GM23338 (cell line): ENCODE results near the gene IGLL5. TPM values are rescaled to one million over a fixed set of nuclear protein-coding genes. Genes with fewer than 3 reads are reported as not detected.

Experiments used
- ATAC-seq: fragments of 200-7000 bp; cut with Tn5 transposase; 3 replicates; pipeline ENCODE4 v1.9.1; 2020
- DNase-seq: peaks from one replicate; pipeline ENCODE4 v3.0.0-alpha.2; 2015; ENCODE audit warnings: low spot score
- H2AFZ ChIP-seq: fragments of 200-600 bp; sonication (generic); 2 replicates; pipeline ENCODE4 v1.8.0; 2016; ENCODE audit warnings: antibody characterized with exemption, mild to moderate bottlenecking, moderate library complexity
- H3F3A ChIP-seq: fragments of 200-600 bp; sonication (generic); replicated peaks from 2 replicates; pipeline ENCODE4 v1.8.0; 2017; ENCODE audit warnings: antibody characterized with exemption, mixed run types, low read depth
- H3K27ac ChIP-seq: fragments of 200-600 bp; sonication (generic); 2 replicates; pipeline ENCODE4 v1.6.1; 2016; ENCODE audit warnings: low read depth
- H3K27me3 ChIP-seq: fragments of 200-600 bp; sonication (generic); 2 replicates; pipeline ENCODE4 v1.8.0; 2016; ENCODE audit warnings: mild to moderate bottlenecking, mixed run types, moderate library complexity; ENCODE audit not compliant: insufficient read depth
- H3K36me3 ChIP-seq: fragments of 200-600 bp; sonication (generic); 2 replicates; pipeline ENCODE4 v1.8.0; 2016; ENCODE audit warnings: mild to moderate bottlenecking; ENCODE audit not compliant: insufficient read depth
- H3K4me1 ChIP-seq: fragments of 200-600 bp; sonication (generic); 2 replicates; pipeline ENCODE4 v1.8.0; 2016; ENCODE audit warnings: mild to moderate bottlenecking, moderate library complexity; ENCODE audit not compliant: insufficient read depth
- H3K4me2 ChIP-seq: fragments of 200-600 bp; sonication (generic); 2 replicates; pipeline ENCODE4 v1.7.1; 2017; ENCODE audit warnings: mixed run types
- H3K4me3 ChIP-seq: fragments of 200-600 bp; sonication (generic); 2 replicates; pipeline ENCODE4 v1.6.1; 2016; ENCODE audit warnings: mixed run types
- H3K79me2 ChIP-seq: fragments of 200-600 bp; sonication (generic); replicated peaks from 2 replicates; pipeline ENCODE4 v1.8.0; 2017; ENCODE audit warnings: mild to moderate bottlenecking; ENCODE audit not compliant: insufficient read depth
- H3K9me2 ChIP-seq: fragments of 200-600 bp; sonication (generic); 2 replicates; pipeline ENCODE4 v1.8.0; 2017; ENCODE audit not compliant: insufficient read depth
- H4K20me1 ChIP-seq: fragments of 200-600 bp; sonication (generic); replicated peaks from 2 replicates; pipeline ENCODE4 v1.8.0; 2017; ENCODE audit warnings: mild to moderate bottlenecking; ENCODE audit not compliant: insufficient read depth
- H3K27ac Mint-ChIP-seq: 2 replicates; pipeline ENCODE4 v1.8.0; 2020; ENCODE audit warnings: inconsistent platforms, mild to moderate bottlenecking, moderate library complexity, mixed read lengths
- H3K27me3 Mint-ChIP-seq: 3 replicates; pipeline ENCODE4 v1.8.0; 2022; ENCODE audit warnings: low read depth, mild to moderate bottlenecking, moderate library complexity, mixed read lengths, inconsistent platforms; ENCODE audit not compliant: insufficient read depth, poor library complexity
- H3K36me3 Mint-ChIP-seq: 3 replicates; pipeline ENCODE4 v1.8.0; 2021; ENCODE audit warnings: low read depth, mild to moderate bottlenecking, inconsistent platforms, moderate library complexity, mixed read lengths
- H3K4me1 Mint-ChIP-seq: 3 replicates; pipeline ENCODE4 v1.8.0; 2020; ENCODE audit warnings: mild to moderate bottlenecking, inconsistent platforms, mixed read lengths
- H3K4me3 Mint-ChIP-seq: 3 replicates; pipeline ENCODE4 v1.8.0; 2021; ENCODE audit warnings: moderate library complexity, mild to moderate bottlenecking, inconsistent platforms, mixed read lengths
- H3K9me3 Mint-ChIP-seq: 3 replicates; pipeline ENCODE4 v1.8.0; 2020; ENCODE audit warnings: moderate library complexity, mild to moderate bottlenecking, inconsistent platforms, mixed read lengths
- CREB1 ChIP-seq: fragments of 250-450 bp; sonication (Bioruptor Pico); IDR thresholded peaks from 2 replicates; pipeline ENCODE4 v1.5.0; 2020; ENCODE audit warnings: low read depth, mild to moderate bottlenecking, moderate library complexity
- EZH2phosphoT487 ChIP-seq: fragments of 200-600 bp; sonication (generic); IDR thresholded peaks from one replicate; pipeline ENCODE4 v1.8.1; 2018; ENCODE audit warnings: antibody characterized with exemption; ENCODE audit not compliant: unreplicated experiment
- JUNB ChIP-seq: IDR thresholded peaks from one replicate; pipeline ENCODE4 v1.6.1; 2016; ENCODE audit warnings: antibody characterized with exemption; ENCODE audit not compliant: unreplicated experiment
- NANOG ChIP-seq: IDR thresholded peaks from 2 replicates; pipeline ENCODE4 v1.6.1; 2016; ENCODE audit warnings: antibody characterized with exemption, borderline replicate concordance
- POLR2AphosphoS5 ChIP-seq: IDR thresholded peaks from 2 replicates; pipeline ENCODE4 v1.6.1; 2016; ENCODE audit warnings: antibody characterized with exemption, low read depth
- STAT1 ChIP-seq: IDR thresholded peaks from one replicate; pipeline ENCODE4 v1.6.1; 2016; ENCODE audit warnings: antibody characterized with exemption; ENCODE audit not compliant: unreplicated experiment
- ZNF114 ChIP-seq: fragments of 250-450 bp; sonication (Bioruptor Pico); IDR thresholded peaks from 2 replicates; pipeline ENCODE4 v1.5.0; 2020; ENCODE audit warnings: mild to moderate bottlenecking, moderate library complexity
- ZNF331 ChIP-seq: fragments of 250-450 bp; sonication (Bioruptor Pico); IDR thresholded peaks from 2 replicates; pipeline ENCODE4 v1.5.0; 2020; ENCODE audit warnings: low read depth, mild to moderate bottlenecking, moderate library complexity
- polyA plus RNA-seq: library from polyadenylated mRNA; unstranded; fragments of >200 nt; fragmentation: Nextera tagmentation; extraction: Ambion mirVana; gene quantifications from 2 replicates; pipeline ENCODE4 v1.2.1, GENCODE V29; 2016
- total RNA-seq: library from RNA; depleted of rRNA; stranded (reverse); fragments of >200 nt; shearing (Covaris generic); gene quantifications from 2 replicates; pipeline ENCODE4 v1.2.3, GENCODE V29; 2014
- TF ChIP-seq, protein P1 (sequence below), 2 experiments: fragments of 200-600 bp in 1 of 2; sonication (generic) in 1 of 2; conservative IDR thresholded peaks; 2 replicates each; pipeline versions ENCODE4 v1.5.1 to v1.6.1; 2016 to 2017; ENCODE audit warnings: antibody characterized with exemption in 2 of 2, low read depth in 2 of 2, mild to moderate bottlenecking in 2 of 2, moderate library complexity in 1 of 2
- TF ChIP-seq, protein P2 (sequence below): fragments of 250-450 bp; sonication (Bioruptor Pico); IDR thresholded peaks from 2 replicates; pipeline ENCODE4 v1.5.0; 2020; ENCODE audit warnings: mild to moderate bottlenecking, moderate library complexity
- TF ChIP-seq, protein P3 (sequence below): IDR thresholded peaks from 2 replicates; pipeline ENCODE4 v1.6.1; 2016; ENCODE audit warnings: antibody characterized with exemption

Gene IGLL5
- total and polyA plus RNA-seq, 2 experiments from 2014 or later: not detected

DNA sequence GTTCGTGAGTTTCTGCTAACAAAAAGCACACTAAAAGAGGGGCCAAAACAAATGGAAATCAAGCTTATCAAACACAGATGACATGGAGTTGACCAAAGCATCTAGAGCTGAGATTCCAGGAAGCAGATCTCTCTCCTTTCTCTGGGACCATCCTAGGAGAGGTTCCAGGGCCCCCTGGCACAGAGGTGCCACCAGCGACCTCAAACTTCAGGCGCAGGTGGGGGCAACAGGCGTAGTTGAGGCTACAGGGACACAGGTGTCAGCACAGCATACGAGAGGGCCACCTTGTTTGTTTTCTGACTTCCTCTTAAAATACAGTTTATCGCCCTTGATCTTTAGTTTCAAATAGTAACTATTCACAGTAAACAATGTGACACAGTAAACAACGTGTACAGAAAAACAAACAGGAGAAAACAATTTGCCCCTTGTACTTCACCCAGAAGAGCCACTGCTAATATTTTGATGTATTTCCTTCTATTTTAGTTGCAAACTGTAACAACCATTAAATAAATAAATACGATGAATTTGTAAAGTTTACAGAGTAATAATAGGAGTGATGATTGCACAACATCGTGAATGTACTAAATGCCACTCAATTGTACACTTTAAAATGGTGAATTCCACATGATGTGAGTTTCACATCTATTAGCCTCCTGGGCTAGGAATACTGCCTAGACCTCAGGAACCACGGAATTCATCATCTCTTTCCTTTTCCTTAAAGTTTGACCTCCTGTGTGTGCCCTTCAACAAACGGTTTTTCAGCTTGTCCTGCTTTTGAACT is 52.2 kb downstream of the IGLL5 start:
- Histone ChIP-seq H2AFZ (no peak overlapping the region), H3K27ac (no peak overlapping the region), H3K27me3 (peaks cover 51% of the 10 kb centered on the region), H3K36me3 (no peaks in the 10 kb centered on the region), H3K9me2 (no peaks in the 10 kb centered on the region), H3F3A (no peaks in the 10 kb centered on the region), H3K4me3 (no peak overlapping the region), H4K20me1 (0 out of 2 replicates have a peak, but pooled peaks cover 4% of the 10 kb centered on the region), H3K4me2 (no peak overlapping the region), H3K4me1 (no peaks in the 10 kb centered on the region), H3K79me2 (no peaks in the 10 kb centered on the region)
- Mint-ChIP-seq H3K27ac (no peak overlapping the region), H3K36me3 (no peaks in the 10 kb centered on the region), H3K27me3 (peaks cover 29% of the 10 kb centered on the region), H3K4me3 (no peak overlapping the region), H3K4me1 (peaks cover 8% of the 10 kb centered on the region; the same call in 2 of the 3 replicates), H3K9me3 (no peaks in the 10 kb centered on the region)
- ATAC-seq (no peak), DNase-seq (no peak)
- TF ChIP-seq POLR2AphosphoS5: no peak
- TF ChIP-seq CREB1 (CRISPR knock-in tag): no peak

DNA sequence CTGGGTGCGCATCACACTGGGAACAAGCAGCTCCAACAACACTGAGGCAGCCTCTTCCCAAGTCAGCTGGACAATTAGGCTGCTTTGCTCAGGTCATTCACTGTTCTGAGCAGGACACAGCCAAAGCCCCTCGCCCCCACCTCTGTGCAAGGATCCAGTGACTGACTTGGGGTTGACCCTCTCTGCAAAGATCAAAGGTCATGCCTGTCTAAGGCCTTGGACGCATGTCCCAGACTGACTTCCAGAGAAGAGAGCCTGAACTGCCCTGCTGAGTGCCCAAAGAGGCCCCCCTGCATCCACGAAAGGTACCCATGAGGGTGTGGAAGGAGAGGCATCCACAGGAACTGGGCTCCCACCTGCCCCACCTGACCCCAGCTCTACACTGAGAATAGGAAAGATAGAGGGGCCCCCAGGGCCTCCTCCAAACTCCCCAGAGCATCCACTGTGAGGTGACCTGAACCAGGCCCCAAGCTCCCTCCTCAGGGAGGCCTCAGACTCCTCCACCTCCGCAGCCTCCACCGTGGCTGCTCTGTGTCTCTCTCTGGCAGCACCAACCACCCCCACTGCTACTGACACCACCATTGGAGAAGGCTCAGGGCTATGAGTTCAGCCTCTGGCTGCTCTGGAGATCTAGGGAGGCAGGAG is 53.5 kb downstream of the IGLL5 start:
- ATAC-seq: no peak
- H3K27ac ChIP-seq: no peak overlapping the region
- TF ChIP-seq, protein P1, sequence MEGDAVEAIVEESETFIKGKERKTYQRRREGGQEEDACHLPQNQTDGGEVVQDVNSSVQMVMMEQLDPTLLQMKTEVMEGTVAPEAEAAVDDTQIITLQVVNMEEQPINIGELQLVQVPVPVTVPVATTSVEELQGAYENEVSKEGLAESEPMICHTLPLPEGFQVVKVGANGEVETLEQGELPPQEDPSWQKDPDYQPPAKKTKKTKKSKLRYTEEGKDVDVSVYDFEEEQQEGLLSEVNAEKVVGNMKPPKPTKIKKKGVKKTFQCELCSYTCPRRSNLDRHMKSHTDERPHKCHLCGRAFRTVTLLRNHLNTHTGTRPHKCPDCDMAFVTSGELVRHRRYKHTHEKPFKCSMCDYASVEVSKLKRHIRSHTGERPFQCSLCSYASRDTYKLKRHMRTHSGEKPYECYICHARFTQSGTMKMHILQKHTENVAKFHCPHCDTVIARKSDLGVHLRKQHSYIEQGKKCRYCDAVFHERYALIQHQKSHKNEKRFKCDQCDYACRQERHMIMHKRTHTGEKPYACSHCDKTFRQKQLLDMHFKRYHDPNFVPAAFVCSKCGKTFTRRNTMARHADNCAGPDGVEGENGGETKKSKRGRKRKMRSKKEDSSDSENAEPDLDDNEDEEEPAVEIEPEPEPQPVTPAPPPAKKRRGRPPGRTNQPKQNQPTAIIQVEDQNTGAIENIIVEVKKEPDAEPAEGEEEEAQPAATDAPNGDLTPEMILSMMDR (conservative IDR thresholded peaks at IDR 0.05; ENCODE audit: low read depth in 2 of 2): no peak
- no peak for TF ChIP-seq STAT1
- TF ChIP-seq ZNF331 (CRISPR knock-in tag): no peak
- TF ChIP-seq, protein P2, sequence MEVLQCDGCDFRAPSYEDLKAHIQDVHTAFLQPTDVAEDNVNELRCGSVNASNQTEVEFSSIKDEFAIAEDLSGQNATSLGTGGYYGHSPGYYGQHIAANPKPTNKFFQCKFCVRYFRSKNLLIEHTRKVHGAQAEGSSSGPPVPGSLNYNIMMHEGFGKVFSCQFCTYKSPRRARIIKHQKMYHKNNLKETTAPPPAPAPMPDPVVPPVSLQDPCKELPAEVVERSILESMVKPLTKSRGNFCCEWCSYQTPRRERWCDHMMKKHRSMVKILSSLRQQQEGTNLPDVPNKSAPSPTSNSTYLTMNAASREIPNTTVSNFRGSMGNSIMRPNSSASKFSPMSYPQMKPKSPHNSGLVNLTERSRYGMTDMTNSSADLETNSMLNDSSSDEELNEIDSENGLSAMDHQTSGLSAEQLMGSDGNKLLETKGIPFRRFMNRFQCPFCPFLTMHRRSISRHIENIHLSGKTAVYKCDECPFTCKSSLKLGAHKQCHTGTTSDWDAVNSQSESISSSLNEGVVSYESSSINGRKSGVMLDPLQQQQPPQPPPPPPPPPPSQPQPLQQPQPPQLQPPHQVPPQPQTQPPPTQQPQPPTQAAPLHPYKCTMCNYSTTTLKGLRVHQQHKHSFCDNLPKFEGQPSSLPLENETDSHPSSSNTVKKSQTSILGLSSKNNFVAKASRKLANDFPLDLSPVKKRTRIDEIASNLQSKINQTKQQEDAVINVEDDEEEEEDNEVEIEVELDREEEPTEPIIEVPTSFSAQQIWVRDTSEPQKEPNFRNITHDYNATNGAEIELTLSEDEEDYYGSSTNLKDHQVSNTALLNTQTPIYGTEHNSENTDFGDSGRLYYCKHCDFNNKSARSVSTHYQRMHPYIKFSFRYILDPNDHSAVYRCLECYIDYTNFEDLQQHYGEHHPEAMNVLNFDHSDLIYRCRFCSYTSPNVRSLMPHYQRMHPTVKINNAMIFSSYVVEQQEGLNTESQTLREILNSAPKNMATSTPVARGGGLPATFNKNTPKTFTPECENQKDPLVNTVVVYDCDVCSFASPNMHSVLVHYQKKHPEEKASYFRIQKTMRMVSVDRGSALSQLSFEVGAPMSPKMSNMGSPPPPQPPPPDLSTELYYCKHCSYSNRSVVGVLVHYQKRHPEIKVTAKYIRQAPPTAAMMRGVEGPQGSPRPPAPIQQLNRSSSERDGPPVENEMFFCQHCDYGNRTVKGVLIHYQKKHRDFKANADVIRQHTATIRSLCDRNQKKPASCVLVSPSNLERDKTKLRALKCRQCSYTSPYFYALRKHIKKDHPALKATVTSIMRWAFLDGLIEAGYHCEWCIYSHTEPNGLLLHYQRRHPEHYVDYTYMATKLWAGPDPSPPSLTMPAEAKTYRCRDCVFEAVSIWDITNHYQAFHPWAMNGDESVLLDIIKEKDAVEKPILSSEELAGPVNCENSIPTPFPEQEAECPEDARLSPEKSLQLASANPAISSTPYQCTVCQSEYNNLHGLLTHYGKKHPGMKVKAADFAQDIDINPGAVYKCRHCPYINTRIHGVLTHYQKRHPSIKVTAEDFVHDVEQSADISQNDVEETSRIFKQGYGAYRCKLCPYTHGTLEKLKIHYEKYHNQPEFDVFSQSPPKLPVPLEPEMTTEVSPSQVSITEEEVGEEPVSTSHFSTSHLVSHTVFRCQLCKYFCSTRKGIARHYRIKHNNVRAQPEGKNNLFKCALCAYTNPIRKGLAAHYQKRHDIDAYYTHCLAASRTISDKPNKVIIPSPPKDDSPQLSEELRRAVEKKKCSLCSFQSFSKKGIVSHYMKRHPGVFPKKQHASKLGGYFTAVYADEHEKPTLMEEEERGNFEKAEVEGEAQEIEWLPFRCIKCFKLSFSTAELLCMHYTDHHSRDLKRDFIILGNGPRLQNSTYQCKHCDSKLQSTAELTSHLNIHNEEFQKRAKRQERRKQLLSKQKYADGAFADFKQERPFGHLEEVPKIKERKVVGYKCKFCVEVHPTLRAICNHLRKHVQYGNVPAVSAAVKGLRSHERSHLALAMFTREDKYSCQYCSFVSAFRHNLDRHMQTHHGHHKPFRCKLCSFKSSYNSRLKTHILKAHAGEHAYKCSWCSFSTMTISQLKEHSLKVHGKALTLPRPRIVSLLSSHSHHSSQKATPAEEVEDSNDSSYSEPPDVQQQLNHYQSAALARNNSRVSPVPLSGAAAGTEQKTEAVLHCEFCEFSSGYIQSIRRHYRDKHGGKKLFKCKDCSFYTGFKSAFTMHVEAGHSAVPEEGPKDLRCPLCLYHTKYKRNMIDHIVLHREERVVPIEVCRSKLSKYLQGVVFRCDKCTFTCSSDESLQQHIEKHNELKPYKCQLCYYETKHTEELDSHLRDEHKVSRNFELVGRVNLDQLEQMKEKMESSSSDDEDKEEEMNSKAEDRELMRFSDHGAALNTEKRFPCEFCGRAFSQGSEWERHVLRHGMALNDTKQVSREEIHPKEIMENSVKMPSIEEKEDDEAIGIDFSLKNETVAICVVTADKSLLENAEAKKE: no peak
- TF ChIP-seq JUNB: no peak
- TF ChIP-seq, protein P3, sequence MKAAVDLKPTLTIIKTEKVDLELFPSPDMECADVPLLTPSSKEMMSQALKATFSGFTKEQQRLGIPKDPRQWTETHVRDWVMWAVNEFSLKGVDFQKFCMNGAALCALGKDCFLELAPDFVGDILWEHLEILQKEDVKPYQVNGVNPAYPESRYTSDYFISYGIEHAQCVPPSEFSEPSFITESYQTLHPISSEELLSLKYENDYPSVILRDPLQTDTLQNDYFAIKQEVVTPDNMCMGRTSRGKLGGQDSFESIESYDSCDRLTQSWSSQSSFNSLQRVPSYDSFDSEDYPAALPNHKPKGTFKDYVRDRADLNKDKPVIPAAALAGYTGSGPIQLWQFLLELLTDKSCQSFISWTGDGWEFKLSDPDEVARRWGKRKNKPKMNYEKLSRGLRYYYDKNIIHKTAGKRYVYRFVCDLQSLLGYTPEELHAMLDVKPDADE: no peak
- no peak for TF ChIP-seq NANOG
- TF ChIP-seq ZNF114 (CRISPR knock-in tag): no peak
- TF ChIP-seq EZH2phosphoT487: no peak
- TF ChIP-seq POLR2AphosphoS5: no peak

More for the DNA sequence above, 53.5 kb downstream of the IGLL5 start:
- peaks cover 29% of the 10 kb centered on the region for H3K27me3 Mint-ChIP-seq
- H3K9me3 Mint-ChIP-seq: no peaks in the 10 kb centered on the region
- Histone ChIP-seq H3K79me2 (no peaks in the 10 kb centered on the region), H3K27me3 (peaks cover 61% of the 10 kb centered on the region), H3K4me3 (no peak overlapping the region), H3K36me3 (no peaks in the 10 kb centered on the region), H3K4me1 (no peaks in the 10 kb centered on the region), H2AFZ (no peak overlapping the region), H3F3A (no peaks in the 10 kb centered on the region), H4K20me1 (0 out of 2 replicates have a peak, but pooled peaks cover 4% of the 10 kb centered on the region), H3K9me2 (no peaks in the 10 kb centered on the region), H3K4me2 (no peak overlapping the region)
- H3K27ac Mint-ChIP-seq: no peak overlapping the region
- DNase-seq: no peak
- no peak overlapping the region for H3K4me3 Mint-ChIP-seq
- H3K4me1 Mint-ChIP-seq: peaks cover 8% of the 10 kb centered on the region; the same call in 2 of the 3 replicates
- no peaks in the 10 kb centered on the region for H3K36me3 Mint-ChIP-seq
